GM19099 (cell line): ENCODE measurements around the gene INS.

Experiments used
- POLR2A ChIP-seq: IDR thresholded peaks from 3 replicates; pipeline ENCODE4 v1.6.1; 2011; ENCODE audit warnings: low read depth; ENCODE audit not compliant: insufficient read length; ENCODE audit errors: extremely low read depth

Gene INS

DNA sequence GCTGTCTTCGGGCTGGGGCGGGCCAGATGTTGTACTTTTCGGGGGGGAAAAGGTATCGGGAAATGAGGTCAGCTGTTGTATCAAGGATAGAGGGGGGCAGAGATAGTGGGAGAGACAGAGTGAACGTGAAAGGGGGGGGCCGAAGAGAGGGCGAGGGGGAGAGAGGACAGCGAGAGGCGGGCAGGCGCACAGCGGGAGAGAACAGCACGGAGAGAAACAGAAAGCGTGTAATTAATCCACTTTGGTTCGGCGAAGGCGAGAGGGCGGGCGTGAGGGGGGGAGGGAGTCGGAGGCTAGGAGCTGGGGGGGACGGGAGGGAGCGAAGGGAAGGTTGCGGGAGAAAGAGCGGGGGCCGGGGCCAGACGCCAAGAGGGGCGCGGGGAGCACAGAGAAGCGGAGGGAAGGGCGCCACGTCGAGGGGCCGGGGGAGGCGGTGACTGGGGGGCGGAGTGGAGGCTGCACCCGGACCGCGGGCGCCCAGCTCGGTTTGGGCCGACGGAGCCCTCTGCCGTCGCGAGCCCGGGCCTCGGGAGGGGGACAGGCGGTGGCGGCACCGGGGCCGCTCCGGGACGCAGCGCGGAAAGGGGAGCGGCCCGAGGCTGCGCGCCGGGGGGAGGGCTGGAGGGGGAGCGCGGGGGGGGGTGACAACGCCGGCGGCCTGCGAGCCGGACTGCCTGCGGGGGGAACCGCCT is 22.4 kb downstream of the INS start:
- TF ChIP-seq POLR2A = no peak

DNA sequence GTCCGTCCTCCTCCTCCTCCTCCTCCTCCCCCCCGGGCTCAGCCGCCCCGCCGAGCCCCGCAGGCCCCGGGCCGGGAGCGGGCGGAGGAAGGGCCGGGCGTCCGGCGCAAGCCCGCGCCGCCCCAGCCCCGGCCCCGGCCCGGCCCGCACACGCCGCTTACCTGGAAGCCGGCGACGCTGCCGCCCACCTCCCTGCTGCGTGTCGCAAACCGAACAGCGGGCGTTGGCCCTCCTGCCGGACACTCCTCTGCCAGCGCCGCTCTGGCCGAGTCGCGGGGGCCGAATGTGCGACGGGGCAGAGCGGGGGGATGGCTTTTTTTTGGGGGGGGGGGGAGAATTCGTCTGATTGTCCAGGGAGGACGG is 23.0 kb downstream of the INS start:
- no peak for TF ChIP-seq POLR2A

DNA sequence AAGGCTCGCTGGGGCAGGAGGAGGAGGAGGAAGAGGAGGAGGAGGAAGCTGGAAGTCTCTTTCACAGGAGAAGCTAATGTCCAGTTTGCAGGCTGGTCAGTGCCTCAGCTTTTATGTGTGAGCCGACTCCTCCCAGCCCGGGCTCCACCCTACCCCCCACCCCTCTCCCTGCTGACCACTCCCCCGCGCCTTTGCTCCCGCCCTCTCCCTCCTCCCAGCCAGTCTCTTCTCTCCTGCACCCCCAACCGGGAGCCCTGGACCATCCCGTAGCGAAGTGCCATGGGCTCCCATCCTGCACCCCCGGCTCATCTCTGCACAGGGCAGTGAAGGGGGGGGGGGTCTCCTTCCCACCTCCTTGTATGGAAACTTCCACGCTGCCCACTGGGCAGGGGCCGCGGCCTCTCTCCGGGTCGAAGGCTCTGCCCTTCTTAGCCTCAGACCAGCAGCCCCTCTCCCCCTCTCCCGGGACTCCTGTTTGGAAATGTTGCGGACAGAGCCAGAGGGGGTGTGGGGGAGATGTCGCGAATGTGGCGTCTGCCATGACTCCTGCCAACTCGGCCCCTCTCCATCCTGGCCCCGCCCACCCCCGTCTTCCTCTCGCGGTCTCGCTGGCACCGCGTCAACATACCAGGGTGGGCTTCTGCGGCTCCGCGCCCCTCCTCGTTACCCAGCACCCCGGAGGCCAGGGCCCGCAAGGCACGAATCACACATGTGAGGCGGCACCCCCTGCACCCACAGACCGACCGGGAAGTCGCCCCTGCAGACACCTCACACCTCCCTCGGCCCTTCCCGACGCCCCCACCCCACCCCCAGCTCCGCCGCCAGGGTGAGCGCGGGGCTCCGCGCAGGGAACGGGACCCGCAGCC is 23.6 kb downstream of the INS start:
- no peak for TF ChIP-seq POLR2A

DNA sequence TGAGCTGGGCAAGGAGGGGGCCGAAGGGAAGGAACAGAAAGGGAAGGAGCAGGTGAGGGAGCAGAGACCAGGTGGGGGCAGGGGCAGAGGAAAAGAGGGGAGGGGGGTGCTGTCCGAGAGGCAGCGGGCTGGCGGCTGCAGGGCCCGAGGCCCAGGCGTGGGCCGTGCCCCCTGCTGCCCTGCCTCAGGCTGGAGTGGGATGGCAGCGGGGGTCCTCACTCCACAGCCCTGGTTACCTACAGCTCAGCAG is 24.1 kb downstream of the INS start:
- no peak for TF ChIP-seq POLR2A

DNA sequence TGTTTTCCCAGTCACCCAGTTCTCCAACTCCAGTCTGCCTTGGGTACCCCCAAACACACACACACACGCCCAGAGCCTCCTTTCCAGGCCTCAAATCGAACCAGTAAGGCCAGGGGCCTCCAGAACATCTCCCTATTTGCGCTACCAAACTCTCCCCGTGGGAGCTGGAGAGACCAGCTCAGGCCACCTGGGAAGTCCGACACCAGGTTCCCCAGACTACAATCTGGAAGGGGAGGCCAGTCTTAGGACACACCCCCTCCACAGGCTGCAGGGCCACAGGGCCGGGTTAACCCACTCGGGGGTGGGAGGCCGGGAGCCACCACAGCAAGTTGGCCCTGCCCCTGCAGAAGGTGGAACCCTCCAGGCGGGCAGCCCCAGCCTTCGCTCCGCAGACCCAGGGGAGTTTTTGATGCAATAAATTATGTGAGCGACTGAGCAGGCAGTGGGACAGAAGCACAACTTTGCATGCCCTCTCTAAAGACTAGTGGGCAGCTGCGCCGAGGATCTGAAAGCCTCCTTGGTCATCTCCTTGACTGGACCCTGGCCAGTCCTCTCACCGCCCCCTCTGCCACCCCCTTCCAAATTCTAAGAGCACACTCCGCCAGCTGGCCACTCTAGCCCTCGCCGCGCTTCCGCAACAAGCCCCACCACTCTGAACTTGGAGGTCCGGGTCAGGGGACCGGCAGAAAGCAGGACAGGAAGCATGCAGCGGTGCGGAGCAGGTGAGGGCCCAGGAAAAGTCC is 24.6 kb downstream of the INS start:
- no peak for TF ChIP-seq POLR2A

DNA sequence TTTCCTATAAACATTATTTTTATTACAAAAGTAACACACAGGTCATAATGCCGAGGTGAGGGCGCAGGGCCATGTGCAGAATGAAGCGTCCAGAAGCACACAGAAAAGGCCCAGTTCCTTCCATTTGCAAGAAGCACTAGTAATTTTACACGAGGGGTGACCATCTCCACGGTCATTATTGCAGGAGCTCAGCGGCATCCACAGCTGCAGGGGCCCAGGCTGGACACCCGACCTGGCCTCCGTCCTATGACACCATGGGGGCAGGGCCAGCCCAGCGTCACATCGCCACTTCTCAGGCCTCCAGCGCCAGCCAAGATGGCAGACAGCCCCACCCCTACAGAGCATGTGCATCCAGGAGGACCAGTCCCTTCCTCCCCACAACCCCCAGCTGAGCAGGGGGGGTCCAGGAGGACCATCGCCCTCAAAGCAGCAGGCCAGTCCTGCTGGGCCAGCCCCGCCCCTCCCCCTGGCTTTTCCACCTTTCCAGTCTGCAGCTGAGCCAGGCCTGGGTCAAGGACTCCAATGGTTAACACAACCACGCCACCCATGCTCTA is 25.3 kb downstream of the INS start:
- TF ChIP-seq POLR2A = no peak

DNA sequence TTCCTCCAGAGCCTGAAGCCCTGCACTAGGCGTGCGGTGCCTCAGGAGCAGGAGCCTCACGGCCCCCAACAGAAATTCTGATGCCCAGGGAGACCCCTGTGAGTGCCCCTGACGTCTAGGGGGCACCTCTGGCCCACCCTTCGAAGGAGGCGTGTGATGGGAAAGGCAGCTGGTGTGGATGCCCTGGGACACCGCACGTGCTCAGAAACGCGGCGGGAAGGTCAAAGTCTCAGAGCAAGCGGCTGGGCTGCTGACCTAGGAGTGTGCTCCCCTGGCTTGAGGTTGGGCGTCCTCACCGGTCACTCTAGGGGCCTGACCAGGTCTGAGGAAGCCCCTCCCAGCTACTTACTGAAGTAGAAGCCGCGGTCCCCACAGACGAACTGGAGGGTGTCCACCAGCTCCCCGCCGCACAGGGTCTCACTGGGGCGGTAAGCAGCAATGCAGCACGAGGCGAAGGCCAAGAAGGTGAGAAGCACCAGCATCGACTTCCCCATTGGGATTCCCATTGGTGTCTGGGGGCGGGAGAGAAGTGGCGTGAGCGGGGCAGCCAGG is 25.9 kb downstream of the INS start:
- TF ChIP-seq POLR2A = no peak

DNA sequence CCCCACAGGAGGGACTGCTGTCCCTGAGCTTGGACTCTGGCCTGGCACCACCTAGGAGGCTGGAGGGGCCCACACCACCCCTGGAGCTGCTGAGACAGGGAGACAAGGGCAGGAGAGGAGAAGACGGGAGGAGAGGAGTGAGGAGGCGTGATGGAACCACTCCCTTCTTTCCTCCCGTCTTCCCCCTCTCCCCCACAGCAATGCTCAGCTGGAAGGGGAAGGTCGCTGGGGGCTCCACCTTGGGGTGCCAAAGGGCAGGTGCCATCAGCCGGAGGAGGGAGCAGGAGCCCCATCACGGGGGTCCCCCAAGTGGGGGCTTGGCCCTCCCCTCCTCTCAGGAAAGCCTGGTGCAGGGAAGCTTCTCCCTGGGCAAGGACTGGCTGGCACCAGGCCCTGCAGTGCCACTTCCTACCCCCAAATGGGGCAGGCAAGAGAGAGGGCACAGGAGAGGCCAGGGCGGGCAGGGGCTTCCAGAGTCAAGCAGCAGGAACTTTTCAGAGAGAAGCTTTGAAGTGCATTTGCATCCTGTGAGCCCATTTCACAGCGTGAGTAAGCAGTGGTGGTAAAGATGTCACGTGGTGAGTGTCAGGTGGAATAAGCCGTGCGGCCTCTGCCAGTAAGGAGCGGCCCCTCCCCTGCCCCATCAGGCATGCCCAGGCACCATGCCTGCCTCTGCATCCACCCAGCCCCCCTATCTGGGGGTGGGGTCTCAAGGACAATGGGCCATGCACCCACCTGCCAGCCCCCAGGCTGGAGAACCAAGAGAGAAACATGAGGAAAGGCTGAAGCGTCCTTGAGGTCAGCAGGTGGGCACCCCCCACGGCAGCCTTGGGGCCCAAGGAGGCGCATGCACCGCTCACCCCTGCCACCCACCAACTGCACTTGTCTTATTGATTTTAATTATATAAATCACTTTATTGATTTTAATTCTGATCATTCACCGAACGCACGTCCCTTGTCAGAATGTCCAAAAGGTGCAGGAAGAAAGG is 26.7 kb downstream of the INS start:
- no peak for TF ChIP-seq POLR2A

DNA sequence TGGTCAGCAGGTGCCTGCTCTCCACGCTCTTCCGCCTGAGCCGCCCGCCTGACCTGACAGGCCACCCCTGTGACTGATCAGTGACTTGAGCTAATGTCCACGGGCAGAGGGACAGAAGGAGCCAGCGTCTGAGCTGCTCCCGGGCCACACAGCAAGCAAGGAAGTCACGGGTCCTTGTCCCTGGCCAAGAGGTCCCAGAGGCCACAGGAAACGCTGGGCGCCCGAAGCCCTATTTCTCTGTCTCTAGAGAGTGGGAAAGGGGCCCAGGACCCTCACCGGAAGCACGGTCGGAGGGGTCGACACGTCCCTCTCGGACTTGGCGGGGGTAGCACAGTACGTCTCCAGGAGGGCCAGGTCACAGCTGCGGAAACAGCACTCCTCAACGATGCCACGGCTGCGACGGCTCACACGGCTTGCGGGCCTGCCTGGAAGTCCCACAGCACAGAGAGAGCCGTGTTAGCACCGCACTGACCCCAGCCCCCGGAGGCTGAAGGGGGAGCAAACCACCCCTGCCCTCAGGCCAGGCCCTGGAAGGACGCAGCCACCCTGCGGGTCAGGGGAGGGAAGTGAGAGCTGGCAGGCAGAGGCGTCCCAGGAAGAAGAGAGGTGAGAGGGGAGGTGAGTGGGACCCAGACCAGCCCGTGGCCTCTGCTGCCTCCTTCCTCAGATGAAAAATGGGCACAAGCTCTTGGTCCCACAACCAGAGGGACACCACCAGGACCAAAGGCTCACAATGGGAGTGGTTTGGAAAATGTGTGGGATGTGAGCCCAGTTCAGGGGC is 27.6 kb downstream of the INS start:
- TF ChIP-seq POLR2A = no peak

DNA sequence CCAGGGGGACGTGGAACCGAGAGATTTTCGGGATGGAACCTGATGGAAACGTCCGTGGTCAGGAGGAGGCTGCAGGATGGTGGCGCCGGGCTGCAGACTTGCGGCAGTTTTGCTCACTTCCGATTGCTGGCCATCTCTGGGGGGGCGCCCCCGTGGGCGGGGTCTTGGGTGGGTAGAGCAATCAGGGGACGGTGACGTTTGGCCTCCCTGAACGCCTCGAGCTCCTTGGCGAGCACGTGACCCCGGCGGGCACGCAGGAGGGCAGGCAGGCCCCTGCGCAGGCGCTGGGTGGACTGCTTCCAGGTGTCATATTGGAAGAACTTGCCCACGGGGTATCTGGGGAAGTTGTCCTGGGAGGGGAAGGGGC is 28.2 kb downstream of the INS start:
- TF ChIP-seq POLR2A = no peak

DNA sequence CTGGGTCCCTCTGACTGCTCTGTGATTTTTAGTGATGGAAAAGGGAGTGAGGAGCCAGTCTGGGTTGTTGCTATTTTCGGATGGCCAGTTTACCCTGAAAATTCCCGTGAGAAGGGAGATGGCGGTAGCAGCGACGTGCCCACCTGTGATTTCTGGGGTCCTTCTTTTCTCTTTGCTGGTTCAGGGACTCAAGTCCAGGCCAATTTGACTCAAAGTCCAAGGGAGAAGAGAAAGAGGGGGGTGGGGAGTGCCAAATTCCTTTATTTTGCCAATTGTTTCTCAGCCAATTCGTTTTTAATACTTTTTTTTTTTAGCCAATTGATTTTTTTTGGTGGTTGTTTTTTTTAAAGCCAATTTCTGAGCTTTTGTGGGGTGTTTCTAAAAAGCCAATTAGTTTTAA is 28.8 kb downstream of the INS start:
- no peak for TF ChIP-seq POLR2A

DNA sequence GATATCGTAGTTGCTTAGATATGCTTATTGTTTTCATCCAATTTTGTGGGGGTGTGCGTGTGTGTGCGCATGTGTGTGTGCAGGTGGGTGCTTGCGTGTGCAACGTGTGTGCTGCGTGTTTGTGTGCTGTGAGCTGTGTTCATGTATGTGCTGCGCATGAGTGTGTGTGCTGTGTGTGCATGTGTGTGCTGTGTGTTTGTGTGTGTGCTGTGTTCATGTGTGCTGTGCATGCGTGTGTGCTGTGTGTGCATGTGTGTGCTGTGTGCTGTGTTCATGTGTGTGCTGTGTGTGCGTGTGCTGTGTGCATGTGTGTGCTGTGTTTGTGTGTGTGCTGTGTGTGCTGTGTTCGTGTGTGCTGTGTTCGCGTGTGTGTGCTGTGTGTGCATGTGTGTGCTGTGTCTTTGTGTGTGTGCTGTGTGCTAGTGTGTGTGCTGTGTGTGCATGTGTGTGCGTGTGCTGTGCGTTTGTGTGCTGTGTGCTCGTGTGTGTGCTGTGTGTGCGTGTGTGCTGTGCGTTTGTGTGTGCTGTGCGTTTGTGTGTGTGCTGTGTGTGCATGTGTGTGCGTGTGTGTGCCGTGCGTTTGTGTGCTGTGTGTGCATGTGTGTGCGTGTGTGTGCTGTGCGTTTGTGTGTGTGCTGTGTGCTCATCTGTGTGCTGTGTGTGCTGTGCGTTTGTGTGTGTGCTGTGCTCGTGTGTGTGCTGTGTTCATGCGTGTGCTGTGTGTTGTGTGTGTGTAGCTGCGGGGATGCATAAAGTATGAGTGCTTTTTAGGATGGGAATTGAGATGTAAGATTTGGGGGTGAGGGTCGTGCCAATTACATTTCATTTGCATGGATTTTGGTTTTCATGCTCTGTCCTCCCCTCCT is 29.4 kb downstream of the INS start:
- TF ChIP-seq POLR2A = no peak
